ENCODE results near the gene MRPS12. TPM values are rescaled to one million over a fixed set of nuclear protein-coding genes. Genes with fewer than 3 reads are reported as not detected.
A peak's percentile ranks its signal among the peaks of the same experiment; 100 is the strongest.
"Not testable (repeated sequence)": the region's sequence is repeated elsewhere in the genome, so short reads cannot be mapped to it uniquely, and the experiment has no call there.

MRPS12 gene
- total RNA-seq: 43.9 TPM

- DNase-seq (ENCODE audit: low read depth in 2 of 3, low spot score in 2 of 3): peak in 2 of 3 donors; percentile 99 to 100
Observed at GRCh38 chr19:38930776-38931520, at the start of gene MRPS12. Gene MRPS12, plus strand, starts transcription at chr19:38930944. Its CDS starts 351 bp downstream, at chr19:38931295.

GRCh38 chr19:38883286-38883685, 47.5 kb upstream of the MRPS12 start:
- DNase-seq (ENCODE audit: low read depth in 2 of 3, low spot score in 2 of 3): no peak

- DNase-seq (ENCODE audit: low read depth in 2 of 3, low spot score in 2 of 3): not testable (repeated sequence)
Observed at GRCh38 chr19:38884691-38885090, 46.1 kb upstream of the MRPS12 start.

GRCh38 chr19:38888876-38889275, 41.9 kb upstream of the MRPS12 start:
- DNase-seq (ENCODE audit: low read depth in 2 of 3, low spot score in 2 of 3): no peak

GRCh38 chr19:38889803-38890202, 40.9 kb upstream of the MRPS12 start:
- DNase-seq (ENCODE audit: low read depth in 2 of 3, low spot score in 2 of 3): no peak

GRCh38 chr19:38890686-38891085, 40.1 kb upstream of the MRPS12 start:
- no peak for DNase-seq (ENCODE audit: low read depth in 2 of 3, low spot score in 2 of 3)

- no peak for DNase-seq (ENCODE audit: low read depth in 2 of 3, low spot score in 2 of 3)
Observed at GRCh38 chr19:38891771-38892170, 39.0 kb upstream of the MRPS12 start.

GRCh38 chr19:38892841-38893240, 37.9 kb upstream of the MRPS12 start:
- DNase-seq (ENCODE audit: low read depth in 2 of 3, low spot score in 2 of 3): no peak

GRCh38 chr19:38893341-38893771, 37.4 kb upstream of the MRPS12 start:
- DNase-seq (ENCODE audit: low read depth in 2 of 3, low spot score in 2 of 3): no peak

GRCh38 chr19:38894968-38895367, 35.8 kb upstream of the MRPS12 start:
- no peak for DNase-seq (ENCODE audit: low read depth in 2 of 3, low spot score in 2 of 3)

- DNase-seq (ENCODE audit: low read depth in 2 of 3, low spot score in 2 of 3): no peak
Observed at GRCh38 chr19:38898788-38899446, 31.8 kb upstream of the MRPS12 start.

- peak; percentile 94 to 100 (median 100) for DNase-seq (ENCODE audit: low read depth in 2 of 3, low spot score in 2 of 3)
Observed at GRCh38 chr19:38899447-38900201, 31.1 kb upstream of the MRPS12 start, which contains the start of the genes NFKBIB and SIRT2. Gene NFKBIB, plus strand, starts transcription at chr19:38899969. Its CDS starts 64 bp downstream, at chr19:38900033. Gene SIRT2, minus strand, starts transcription at chr19:38899618. Its CDS starts 97 bp downstream, at chr19:38899521.

- DNase-seq (ENCODE audit: low read depth in 2 of 3, low spot score in 2 of 3): no peak
Observed at GRCh38 chr19:38900202-38900629, 30.5 kb upstream of the MRPS12 start.

- no peak for DNase-seq (ENCODE audit: low read depth in 2 of 3, low spot score in 2 of 3)
Observed at GRCh38 chr19:38900743-38901190, 30.0 kb upstream of the MRPS12 start.

GRCh38 chr19:38901683-38902082, 29.1 kb upstream of the MRPS12 start:
- DNase-seq (ENCODE audit: low read depth in 2 of 3, low spot score in 2 of 3): no peak

- no peak for DNase-seq (ENCODE audit: low read depth in 2 of 3, low spot score in 2 of 3)
Observed at GRCh38 chr19:38904581-38905539, 25.9 kb upstream of the MRPS12 start.

- DNase-seq (ENCODE audit: low read depth in 2 of 3, low spot score in 2 of 3): no peak
Observed at GRCh38 chr19:38905620-38906019, 25.1 kb upstream of the MRPS12 start.

GRCh38 chr19:38907227-38907626, 23.5 kb upstream of the MRPS12 start:
- no peak for DNase-seq (ENCODE audit: low read depth in 2 of 3, low spot score in 2 of 3)

GRCh38 chr19:38907670-38908069, 23.1 kb upstream of the MRPS12 start:
- no peak for DNase-seq (ENCODE audit: low read depth in 2 of 3, low spot score in 2 of 3)

- DNase-seq (ENCODE audit: low read depth in 2 of 3, low spot score in 2 of 3): no peak
Observed at GRCh38 chr19:38908911-38909310, 21.8 kb upstream of the MRPS12 start.
